Mesendoderm (in vitro differentiated cells): ENCODE data around the gene ZDHHC5. TPM values are rescaled to one million over a fixed set of nuclear protein-coding genes. Genes with fewer than 3 reads are reported as not detected.

ENCODE experiments used
- DNase-seq: peaks from one replicate; pipeline ENCODE4 v3.0.0; 2013
- H2AK5ac ChIP-seq: 2 replicates; pipeline ENCODE4 v1.6.1; 2013; ENCODE audit warnings: low read length, inconsistent platforms
- H2BK120ac ChIP-seq: 2 replicates; pipeline ENCODE4 v1.6.1; 2013; ENCODE audit warnings: low read depth, mild to moderate bottlenecking, low read length, moderate library complexity, mixed read lengths
- H2BK15ac ChIP-seq: replicated peaks from 2 replicates; pipeline ENCODE4 v1.6.1; 2013; ENCODE audit warnings: low read depth, mild to moderate bottlenecking, moderate library complexity
- H2BK5ac ChIP-seq: 2 replicates; pipeline ENCODE4 v1.6.1; 2013; ENCODE audit warnings: low read length, inconsistent platforms
- H3K18ac ChIP-seq: 2 replicates; pipeline ENCODE4 v1.6.1; 2013; ENCODE audit warnings: mild to moderate bottlenecking, low read length, mixed read lengths
- H3K23ac ChIP-seq: one replicate; pipeline ENCODE4 v1.6.1; 2013; ENCODE audit warnings: low read length
- H3K27ac ChIP-seq: 2 replicates; pipeline ENCODE4 v1.5.1; 2013; ENCODE audit warnings: low read depth, mild to moderate bottlenecking, inconsistent platforms, low read length, moderate library complexity
- H3K27me3 ChIP-seq: 2 replicates; pipeline ENCODE4 v1.6.1; 2013; ENCODE audit warnings: low read length, control low read depth, mild to moderate bottlenecking, inconsistent platforms; ENCODE audit not compliant: insufficient read depth, poor library complexity
- H3K36me3 ChIP-seq: 2 replicates; pipeline ENCODE4 v1.6.1; 2013; ENCODE audit warnings: low read length, inconsistent platforms; ENCODE audit not compliant: control insufficient read depth, insufficient read depth
- H3K4ac ChIP-seq: one replicate; pipeline ENCODE4 v1.6.1; 2013; ENCODE audit warnings: low read depth, mild to moderate bottlenecking, low read length, moderate library complexity
- H3K4me1 ChIP-seq: 2 replicates; pipeline ENCODE4 v1.6.1; 2013; ENCODE audit warnings: low read depth, low read length, inconsistent platforms; ENCODE audit not compliant: control insufficient read depth
- H3K4me2 ChIP-seq: 2 replicates; pipeline ENCODE4 v1.6.1; 2013; ENCODE audit warnings: low read length
- H3K4me3 ChIP-seq: 2 replicates; pipeline ENCODE4 v1.5.1; 2013; ENCODE audit warnings: mild to moderate bottlenecking, low read length
- H3K56ac ChIP-seq: one replicate; pipeline ENCODE4 v1.6.1; 2013; ENCODE audit warnings: low read length
- H3K79me1 ChIP-seq: 2 replicates; pipeline ENCODE4 v1.6.1; 2013; ENCODE audit warnings: low read length, inconsistent platforms
- H3K79me2 ChIP-seq: 2 replicates; pipeline ENCODE4 v1.6.1; 2013; ENCODE audit warnings: mild to moderate bottlenecking, low read length; ENCODE audit not compliant: control insufficient read depth, insufficient read depth
- H3K9ac ChIP-seq: 2 replicates; pipeline ENCODE4 v1.6.1; 2013; ENCODE audit warnings: low read length, inconsistent platforms
- H4K5ac ChIP-seq: one replicate; pipeline ENCODE4 v1.6.1; 2013; ENCODE audit warnings: low read length
- H4K8ac ChIP-seq: one replicate; pipeline ENCODE4 v1.6.1; 2013; ENCODE audit warnings: low read depth, mild to moderate bottlenecking, control low read depth, low read length, moderate library complexity
- whole genome bisulfite sequencing: extraction: QIAGEN DNeasy Blood & Tissue Kit; methylation state at CpG from one replicate; pipeline ENCODE4 v1.1.7; 2013; ENCODE audit warnings: low lambda C conversion rate, missing lambda C conversion rate; ENCODE audit not compliant: insufficient coverage; ENCODE audit errors: extremely low coverage; 5-methylcytosine and 5-hydroxymethylcytosine counted together
- small RNA-seq: library from polyadenylated mRNA; stranded (forward); fragments of <200 nt; extraction: miRNeasy Mini kit (QIAGEN cat#:217004); gene quantifications from one replicate; pipeline ENCODE3, GENCODE V24; 2013; ENCODE audit not compliant: insufficient read depth

Gene ZDHHC5

DNA sequence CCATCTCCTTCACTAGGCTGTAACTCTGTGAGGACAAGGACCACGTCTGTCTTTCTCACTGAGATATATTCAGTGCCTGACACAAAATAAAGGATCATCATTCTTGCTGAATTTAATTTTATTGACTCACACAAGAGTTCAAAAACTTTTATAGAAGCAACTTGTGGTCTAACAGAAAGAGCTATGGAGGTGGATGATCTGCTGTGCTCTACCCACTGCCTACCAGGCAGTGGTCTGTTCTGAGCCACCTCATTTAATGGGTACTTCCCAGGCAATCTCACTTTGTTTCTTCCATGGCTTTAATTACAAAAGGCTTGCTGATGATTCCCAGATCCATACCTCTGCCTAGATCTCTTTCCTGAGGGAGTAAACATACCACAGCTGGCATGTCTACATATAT lies 79.0 kb downstream of the ZDHHC5 start:
- no peak overlapping the region for H3K23ac ChIP-seq
- H2BK5ac ChIP-seq = no peak overlapping the region
- H4K8ac ChIP-seq = no peak overlapping the region
- no peak overlapping the region for H3K4ac ChIP-seq
- H3K79me1 ChIP-seq = peaks cover 8% of the 10 kb centered on the region
- WGBS = no CpG with 5 or more reads among the region's 1 CpG
- H2AK5ac ChIP-seq = no peak overlapping the region
- no peak overlapping the region for H2BK15ac ChIP-seq
- H4K5ac ChIP-seq = no peak overlapping the region
- no peak overlapping the region for H3K56ac ChIP-seq
- H3K18ac ChIP-seq = no peak overlapping the region
- no peak overlapping the region for H3K4me3 ChIP-seq
- H3K27ac ChIP-seq = no peak overlapping the region
- peaks cover 9% of the 10 kb centered on the region for H3K79me2 ChIP-seq
- H3K4me1 ChIP-seq = peaks cover 5% of the 10 kb centered on the region
- DNase-seq = no peak
- H3K4me2 ChIP-seq = no peak overlapping the region
- no peak overlapping the region for H2BK120ac ChIP-seq
- no peak overlapping the region for H3K9ac ChIP-seq
- H3K36me3 ChIP-seq = peaks cover 7% of the 10 kb centered on the region
- no peaks in the 10 kb centered on the region for H3K27me3 ChIP-seq

Small RNAs within 50 kb of the gene (small RNA-seq; reads per million reads assigned to genes)
- gene MIR130A (13,998 reads per million, percentile 100 among the genes with 10 or more reads in this experiment), gene TMX2-CTNND1 (not detected)
